ENCODE results near the gene LDB2. TPM values are rescaled to one million over a fixed set of nuclear protein-coding genes. Genes with fewer than 3 reads are reported as not detected.

LDB2 gene
- total RNA-seq, 4 donors from 2014 or later = 26.4 to 62.7 (median 40.7) TPM

DNA sequence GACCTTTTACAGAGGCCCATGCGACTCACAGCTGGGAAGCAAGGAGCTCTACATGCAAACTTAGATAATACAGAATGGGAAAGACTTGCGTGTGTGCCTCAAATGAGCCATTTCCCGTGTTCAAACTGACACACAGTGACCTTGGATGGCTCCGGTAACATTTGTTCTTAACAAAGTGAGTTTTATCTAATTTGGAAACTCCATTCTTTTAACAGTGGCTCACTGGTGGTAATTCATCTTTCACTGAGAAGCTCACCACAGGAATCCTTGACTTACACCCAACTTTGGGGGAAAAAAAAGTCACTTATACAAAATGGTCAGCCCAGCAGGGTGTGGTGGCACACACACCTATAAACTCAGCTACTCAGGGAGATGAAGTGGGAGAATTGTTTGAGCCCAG, 190.6 kb downstream of the LDB2 start:
- Histone ChIP-seq H3K4me3 (no peak overlapping the region), H3K27ac (no peak overlapping the region), H3K9me3 (no peaks in the 10 kb centered on the region), H3K27me3 (no peaks in the 10 kb centered on the region), H3K36me3 (no peaks in the 10 kb centered on the region), H3K4me1 (peaks cover 0 to 5% (median 0%) of the 10 kb centered on the region in 4 donors)
- TF ChIP-seq, protein P1, sequence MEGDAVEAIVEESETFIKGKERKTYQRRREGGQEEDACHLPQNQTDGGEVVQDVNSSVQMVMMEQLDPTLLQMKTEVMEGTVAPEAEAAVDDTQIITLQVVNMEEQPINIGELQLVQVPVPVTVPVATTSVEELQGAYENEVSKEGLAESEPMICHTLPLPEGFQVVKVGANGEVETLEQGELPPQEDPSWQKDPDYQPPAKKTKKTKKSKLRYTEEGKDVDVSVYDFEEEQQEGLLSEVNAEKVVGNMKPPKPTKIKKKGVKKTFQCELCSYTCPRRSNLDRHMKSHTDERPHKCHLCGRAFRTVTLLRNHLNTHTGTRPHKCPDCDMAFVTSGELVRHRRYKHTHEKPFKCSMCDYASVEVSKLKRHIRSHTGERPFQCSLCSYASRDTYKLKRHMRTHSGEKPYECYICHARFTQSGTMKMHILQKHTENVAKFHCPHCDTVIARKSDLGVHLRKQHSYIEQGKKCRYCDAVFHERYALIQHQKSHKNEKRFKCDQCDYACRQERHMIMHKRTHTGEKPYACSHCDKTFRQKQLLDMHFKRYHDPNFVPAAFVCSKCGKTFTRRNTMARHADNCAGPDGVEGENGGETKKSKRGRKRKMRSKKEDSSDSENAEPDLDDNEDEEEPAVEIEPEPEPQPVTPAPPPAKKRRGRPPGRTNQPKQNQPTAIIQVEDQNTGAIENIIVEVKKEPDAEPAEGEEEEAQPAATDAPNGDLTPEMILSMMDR (IDR thresholded peaks at IDR 0.05) = no peak
- no peak for TF ChIP-seq EP300 (IDR thresholded peaks at IDR 0.05)
- TF ChIP-seq POLR2A (IDR thresholded peaks at IDR 0.05) = no peak
- DNase-seq (ENCODE audit: low spot score in 2 of 2) = no peak
- WGBS, 2 donors = 51 to 62% methylated on average over 4 of the region's 4 CpGs

DNA sequence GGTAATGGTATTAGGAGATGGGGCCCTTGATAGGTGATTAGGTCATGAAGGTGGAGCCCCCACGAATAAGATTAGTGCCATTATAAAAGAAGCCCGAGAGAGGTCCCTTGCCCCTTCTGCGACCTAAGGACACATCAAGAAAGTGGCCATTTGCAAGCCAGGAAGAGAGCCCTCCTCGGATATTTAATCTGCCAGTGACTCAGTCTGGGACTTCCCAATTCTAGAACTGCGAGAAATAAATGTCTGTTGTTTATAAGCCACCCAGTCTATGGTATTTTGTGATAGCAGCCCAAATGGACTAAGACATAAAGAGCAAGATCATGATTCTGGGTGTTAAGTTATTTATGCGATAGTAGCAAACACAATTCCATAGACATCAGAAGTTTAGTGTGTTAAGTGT, 192.2 kb downstream of the LDB2 start:
- no peaks in the 10 kb centered on the region for H3K36me3 ChIP-seq
- TF ChIP-seq EP300 (IDR thresholded peaks at IDR 0.05) (no peak), POLR2A (IDR thresholded peaks at IDR 0.05) (no peak)
- TF ChIP-seq, protein P1 (IDR thresholded peaks at IDR 0.05) = no peak
- peaks cover 0 to 5% (median 0%) of the 10 kb centered on the region in 4 donors for H3K4me1 ChIP-seq
- H3K9me3 ChIP-seq = no peaks in the 10 kb centered on the region
- no peak for DNase-seq (ENCODE audit: low spot score in 2 of 2)
- H3K27ac ChIP-seq = no peak overlapping the region
- no peaks in the 10 kb centered on the region for H3K27me3 ChIP-seq
- no peak overlapping the region for H3K4me3 ChIP-seq
- WGBS, 2 donors = 84 to 88% methylated on average over 6 of the region's 6 CpGs

DNA sequence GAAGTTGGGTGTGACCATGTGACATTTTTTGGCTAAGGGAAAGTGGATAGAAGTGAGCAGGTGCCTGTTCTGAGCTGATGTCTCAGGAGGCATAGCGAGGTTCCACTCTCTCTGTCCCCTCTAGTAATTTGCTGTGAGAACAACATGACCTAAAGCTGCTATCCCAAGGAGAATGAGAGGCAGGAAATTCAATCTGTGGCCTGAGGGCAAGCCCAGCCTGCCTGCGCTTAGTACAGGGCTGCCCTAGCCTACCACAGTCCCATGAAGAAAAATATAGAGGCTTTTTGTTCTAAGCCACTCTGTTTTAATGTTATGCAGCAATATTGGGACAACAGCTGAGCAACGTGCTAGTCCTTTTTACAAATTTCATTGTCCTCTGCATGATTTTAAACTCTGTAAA, 193.1 kb downstream of the LDB2 start:
- Histone ChIP-seq H3K4me1 (peaks cover 0 to 5% (median 0%) of the 10 kb centered on the region in 4 donors), H3K36me3 (no peaks in the 10 kb centered on the region), H3K4me3 (no peak overlapping the region), H3K9me3 (no peaks in the 10 kb centered on the region), H3K27me3 (no peaks in the 10 kb centered on the region), H3K27ac (no peak overlapping the region)
- no peak for DNase-seq (ENCODE audit: low spot score in 2 of 2)
- TF ChIP-seq EP300 (IDR thresholded peaks at IDR 0.05) (no peak), POLR2A (IDR thresholded peaks at IDR 0.05) (no peak)
- TF ChIP-seq, protein P1 (IDR thresholded peaks at IDR 0.05) = no peak
- 64 to 73% methylated on average over 3 of the region's 3 CpGs for WGBS, 2 donors

DNA sequence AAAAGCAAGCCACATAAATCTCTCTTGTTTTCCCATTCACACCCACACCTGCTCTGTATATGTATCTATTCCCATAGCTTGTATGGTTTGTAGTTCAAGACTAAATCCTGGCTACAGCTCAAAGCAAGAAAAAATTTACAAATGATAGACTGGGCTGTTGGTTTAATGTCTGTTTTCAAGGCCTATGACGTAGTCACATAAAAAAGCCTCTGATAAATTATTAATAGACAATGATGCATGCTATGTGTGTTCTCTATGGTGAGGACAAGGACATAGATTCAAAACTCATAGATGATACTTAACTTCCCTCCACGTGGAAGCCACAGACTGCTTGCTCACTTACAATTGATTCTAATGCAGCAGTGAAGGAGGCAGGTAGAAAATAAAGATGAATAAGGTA, 194.0 kb downstream of the LDB2 start:
- WGBS, 2 donors = 63 to 71% methylated on average over 2 of the region's 2 CpGs

DNA sequence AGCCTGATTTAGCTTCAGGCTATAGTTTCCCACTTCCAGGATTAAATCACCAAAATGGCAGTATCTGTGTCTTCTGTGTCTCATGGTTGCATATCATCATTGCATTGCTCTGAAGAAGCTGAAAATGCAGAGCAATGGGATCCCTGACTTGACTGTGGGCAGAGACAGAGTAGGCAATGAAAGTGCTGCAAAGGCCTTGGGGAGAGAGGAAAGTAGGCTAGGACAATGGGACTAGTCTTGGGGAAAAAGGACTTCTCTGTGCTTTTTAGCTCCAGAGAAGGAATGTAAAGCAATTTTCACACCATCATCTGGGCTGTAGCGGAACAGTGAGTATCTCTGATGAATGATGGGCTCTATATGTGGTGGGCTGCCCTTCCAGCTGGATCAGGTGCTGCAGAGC, 202.5 kb downstream of the LDB2 start:
- WGBS, 2 donors = 71 to 77% methylated on average over 1 of the region's 1 CpG
- no peaks in the 10 kb centered on the region for H3K9me3 ChIP-seq
- DNase-seq (ENCODE audit: low spot score in 2 of 2) = no peak
- no peaks in the 10 kb centered on the region for H3K36me3 ChIP-seq
- no peak overlapping the region for H3K4me3 ChIP-seq
- TF ChIP-seq EP300 (IDR thresholded peaks at IDR 0.05) = no peak
- TF ChIP-seq, protein P1 (IDR thresholded peaks at IDR 0.05) = no peak
- TF ChIP-seq POLR2A (IDR thresholded peaks at IDR 0.05) = no peak
- peaks cover 0 to 36% (median 0%) of the 10 kb centered on the region in 4 donors for H3K4me1 ChIP-seq
- no peaks in the 10 kb centered on the region for H3K27me3 ChIP-seq
- no peak overlapping the region for H3K27ac ChIP-seq

More for the DNA sequence above, 194.0 kb downstream of the LDB2 start:
- Histone ChIP-seq H3K9me3 (no peaks in the 10 kb centered on the region), H3K27ac (no peak overlapping the region), H3K36me3 (no peaks in the 10 kb centered on the region), H3K27me3 (no peaks in the 10 kb centered on the region), H3K4me3 (no peak overlapping the region), H3K4me1 (peaks cover 0 to 5% (median 0%) of the 10 kb centered on the region in 4 donors)
- no peak for DNase-seq (ENCODE audit: low spot score in 2 of 2)
- TF ChIP-seq, protein P1 (IDR thresholded peaks at IDR 0.05) = no peak
- no peak for TF ChIP-seq EP300 (IDR thresholded peaks at IDR 0.05)
- no peak for TF ChIP-seq POLR2A (IDR thresholded peaks at IDR 0.05)

All from tibial nerve (tissue), 4 donors.